Measurements from ENCODE around the gene RTBDN.

The RTBDN gene

DNA sequence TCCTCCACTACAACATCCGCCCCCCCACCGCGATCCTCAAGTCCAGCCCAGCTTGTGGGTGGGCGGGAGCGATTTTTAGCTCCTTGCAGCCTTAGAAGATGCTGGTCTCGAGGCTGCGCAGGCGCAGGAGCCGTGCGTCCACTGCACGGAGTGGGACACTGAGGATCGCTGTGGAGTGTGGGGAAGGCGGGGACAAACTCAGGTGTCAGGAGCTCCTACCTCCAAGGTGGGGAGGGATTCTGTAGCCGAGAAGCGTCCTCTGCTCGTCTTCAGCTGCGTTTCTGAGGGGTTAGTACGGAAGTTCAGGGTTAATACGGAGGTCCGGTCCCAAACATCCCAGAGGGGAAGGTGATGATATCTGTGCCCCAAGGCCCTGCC, at the start of gene RTBDN:
Gene RTBDN (minus strand): TSS at position 14 of the 378 bp plus-strand sequence. CDS start 4,600 bp downstream, outside the sequence.
- in situ Hi-C loops (cut with HindIII; ENCODE audit: low sequenced_read_pairs), result no loop called here

DNA sequence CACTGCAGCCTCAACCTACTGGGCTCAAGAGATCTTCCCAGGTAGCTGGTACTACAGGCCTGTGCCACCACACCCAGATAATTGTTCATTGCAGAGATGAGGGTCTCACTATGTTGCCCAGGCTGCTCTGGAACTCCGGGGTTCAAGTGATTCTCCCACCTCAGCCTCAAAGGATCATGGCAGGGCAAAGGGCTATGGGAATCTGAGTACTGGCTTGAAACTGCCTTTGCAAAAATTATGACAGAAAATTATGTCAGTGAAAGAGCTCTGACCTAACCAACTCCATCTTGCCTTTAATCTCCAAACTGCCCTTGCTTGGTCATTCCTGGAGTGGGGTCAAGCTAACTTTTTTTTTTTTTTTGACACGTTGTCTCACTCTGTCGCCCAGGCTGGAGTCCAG, 48.2 kb upstream of the RTBDN start:
- in situ Hi-C loops (cut with HindIII; ENCODE audit: low sequenced_read_pairs), result no loop called here

DNA sequence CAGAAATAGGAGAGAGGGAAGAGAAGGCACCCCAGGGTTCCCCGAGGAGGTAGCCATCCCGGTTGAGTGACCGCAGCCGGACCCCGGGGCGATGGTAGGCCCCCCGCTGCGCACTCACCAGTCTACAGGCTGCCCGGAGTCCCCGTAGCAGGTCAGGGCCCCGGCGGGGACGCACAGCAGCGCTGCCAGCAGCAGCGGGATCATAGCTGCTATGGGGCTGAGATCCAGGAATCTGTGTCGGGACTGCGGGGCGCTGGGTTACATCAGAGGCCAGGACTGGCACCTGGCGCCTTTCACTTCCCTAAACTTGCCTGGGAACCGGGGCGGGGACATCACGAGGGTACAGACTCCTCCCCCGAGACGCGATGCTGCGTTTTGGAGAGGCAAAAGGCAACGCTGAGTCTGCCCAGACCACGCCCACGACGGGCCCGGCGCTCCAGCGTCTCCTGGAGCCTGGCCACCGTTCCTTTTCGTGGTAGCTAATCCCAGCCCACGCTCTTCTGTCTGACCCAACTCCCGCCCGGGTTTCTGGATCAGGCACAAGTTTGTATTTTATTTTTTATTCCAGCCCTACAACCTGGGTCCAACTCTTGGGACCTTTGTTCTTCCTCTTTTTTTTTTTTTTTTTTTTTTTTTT, 46.9 kb upstream of the RTBDN start, which contains the start of gene DNASE2:
Gene DNASE2 (minus strand): TSS at position 278 of the 637 bp plus-strand sequence. CDS start 74 bp downstream, at position 204.
- in situ Hi-C loops (cut with HindIII; ENCODE audit: low sequenced_read_pairs), result no loop called here

DNA sequence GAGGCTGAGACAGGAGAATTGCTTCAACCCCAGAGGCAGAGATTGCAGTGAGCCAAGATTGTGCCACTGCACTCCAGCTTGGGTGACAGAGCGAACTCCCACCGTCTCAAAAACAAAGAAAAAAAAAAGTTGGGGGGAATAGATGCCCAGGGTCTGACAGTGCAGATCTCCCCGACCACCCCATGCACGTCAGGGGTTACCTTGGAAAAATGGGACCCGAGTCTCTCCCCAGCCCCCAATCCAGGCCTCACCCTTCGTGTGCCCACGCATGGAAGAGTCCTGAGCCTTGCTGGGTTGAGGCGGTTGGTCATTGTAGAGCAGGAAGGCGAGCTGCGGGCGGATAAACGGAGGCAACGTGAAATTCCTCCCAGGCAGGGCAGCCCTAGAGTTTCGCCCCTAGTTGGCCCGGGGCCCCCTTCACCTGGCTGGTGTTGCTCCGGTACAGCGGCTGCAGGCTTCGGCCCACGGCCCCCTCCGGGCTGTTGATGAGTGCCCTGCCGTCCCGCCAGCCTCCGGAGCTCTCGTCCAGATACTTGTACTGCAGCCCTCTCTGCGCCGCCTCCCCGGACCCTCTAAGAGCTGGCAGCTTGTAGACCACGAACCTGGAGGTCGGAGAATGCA, 46.3 kb upstream of the RTBDN start:
- in situ Hi-C loops (cut with HindIII; ENCODE audit: low sequenced_read_pairs), result no loop called here

DNA sequence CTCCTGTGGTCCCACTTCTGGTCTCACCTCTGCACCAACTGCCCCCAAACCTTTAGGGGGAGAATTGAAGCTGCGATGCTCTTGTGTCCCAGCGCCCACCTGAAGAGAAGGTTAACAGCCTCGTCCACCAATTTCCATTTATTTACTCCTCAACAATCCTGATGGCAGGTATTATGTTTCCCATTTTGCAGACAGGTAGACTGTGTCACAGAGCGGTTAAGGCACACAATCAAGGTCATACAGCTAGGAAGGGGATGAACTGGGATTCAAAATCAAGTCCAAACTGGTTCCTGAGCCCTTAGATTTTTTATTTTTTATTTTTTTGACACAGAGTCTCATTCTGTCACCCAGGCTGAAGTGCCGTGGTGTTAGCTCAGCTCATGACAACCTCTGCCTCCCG, 40.7 kb upstream of the RTBDN start:
- in situ Hi-C loops (cut with HindIII; ENCODE audit: low sequenced_read_pairs), result no loop called here

DNA sequence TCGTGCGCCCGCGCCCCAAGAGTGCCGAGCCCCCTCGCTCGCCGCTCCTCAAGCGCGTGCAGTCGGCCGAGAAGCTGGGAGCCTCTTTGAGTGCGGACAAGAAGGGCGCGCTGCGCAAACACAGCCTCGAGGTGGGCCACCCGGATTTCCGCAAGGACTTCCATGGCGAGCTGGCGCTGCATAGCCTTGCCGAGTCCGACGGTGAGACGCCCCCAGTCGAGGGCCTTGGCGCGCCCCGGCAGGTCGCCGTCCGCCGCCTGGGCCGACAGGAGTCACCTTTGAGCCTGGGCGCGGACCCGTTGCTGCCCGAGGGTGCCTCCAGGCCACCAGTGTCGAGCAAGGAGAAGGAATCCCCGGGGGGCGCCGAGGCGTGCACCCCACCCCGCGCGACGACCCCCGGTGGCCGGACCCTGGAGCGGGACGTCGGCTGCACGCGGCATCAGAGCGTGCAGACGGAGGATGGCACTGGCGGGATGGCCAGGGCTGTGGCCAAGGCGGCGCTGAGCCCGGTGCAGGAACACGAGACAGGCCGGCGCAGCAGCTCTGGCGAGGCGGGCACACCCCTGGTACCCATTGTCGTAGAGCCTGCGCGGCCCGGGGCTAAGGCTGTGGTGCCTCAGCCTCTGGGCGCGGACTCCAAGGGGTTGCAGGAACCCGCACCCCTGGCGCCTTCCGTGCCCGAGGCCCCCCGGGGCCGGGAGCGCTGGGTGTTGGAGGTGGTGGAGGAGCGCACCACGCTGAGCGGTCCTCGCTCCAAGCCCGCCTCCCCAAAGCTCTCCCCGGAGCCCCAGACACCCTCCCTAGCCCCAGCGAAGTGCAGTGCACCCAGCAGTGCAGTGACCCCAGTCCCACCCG, 39.7 kb upstream of the RTBDN start:
- in situ Hi-C loops (cut with HindIII; ENCODE audit: low sequenced_read_pairs), result no loop called here

DNA sequence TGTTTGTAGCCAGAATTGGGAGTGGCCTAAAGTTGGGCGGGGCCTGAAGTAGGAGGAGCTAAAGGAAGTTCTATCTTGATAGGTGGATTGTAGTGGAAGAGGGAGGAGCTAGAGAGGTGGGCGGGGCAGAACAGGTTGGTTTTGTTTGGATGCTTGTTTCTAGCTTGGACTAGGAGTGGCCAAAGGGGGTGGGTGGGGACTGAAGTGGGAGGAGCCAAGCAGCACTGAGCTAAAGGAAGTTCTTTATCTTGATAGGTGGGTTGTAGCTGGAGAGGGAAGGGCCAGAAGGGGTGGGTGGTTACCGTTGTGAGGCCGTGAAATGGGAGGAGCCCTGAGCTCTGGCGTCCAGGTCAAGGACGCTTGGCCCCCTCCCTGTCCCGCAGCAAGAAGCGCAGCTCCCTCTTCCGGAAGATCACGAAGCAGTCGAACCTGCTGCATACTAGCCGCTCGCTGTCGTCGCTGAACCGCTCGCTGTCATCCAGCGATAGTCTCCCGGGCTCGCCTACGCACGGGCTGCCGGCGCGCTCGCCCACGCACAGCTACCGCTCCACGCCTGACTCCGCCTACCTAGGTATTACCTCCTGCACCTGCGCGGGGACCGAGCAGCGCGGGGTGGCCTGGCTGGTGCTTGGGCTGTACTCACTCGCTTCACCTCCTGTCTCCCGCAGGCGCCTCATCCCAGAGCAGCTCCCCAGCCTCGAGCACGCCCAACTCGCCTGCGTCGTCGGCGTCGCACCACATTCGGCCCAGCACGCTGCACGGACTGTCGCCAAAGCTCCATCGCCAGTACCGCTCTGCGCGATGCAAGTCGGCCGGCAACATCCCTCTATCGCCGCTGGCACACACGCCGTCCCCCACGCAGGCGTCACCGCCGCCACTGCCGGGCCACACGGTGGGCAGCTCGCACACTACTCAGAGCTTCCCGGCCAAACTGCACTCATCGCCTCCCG, 38.8 kb upstream of the RTBDN start:
- in situ Hi-C loops (cut with HindIII; ENCODE audit: low sequenced_read_pairs), result no loop called here

DNA sequence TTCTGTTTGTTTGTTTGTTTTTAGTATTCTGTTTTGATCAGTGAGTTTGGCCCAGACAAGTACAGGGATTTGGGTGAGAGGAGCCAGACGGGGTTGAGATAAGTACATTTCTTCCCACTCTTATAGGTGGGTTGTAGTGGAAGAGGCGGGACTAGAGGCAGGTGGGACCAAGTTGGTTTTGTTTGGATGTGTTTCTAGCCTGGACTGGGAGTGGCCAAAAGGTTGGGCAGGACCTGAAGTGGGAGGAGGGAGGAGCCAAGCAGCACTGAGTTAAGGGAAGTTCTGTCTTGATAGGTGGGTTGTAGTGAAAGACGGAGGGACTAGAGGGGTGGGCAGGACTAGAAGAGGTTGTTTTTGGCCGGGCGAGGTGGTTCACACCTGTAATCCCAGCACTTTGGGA, 37.9 kb upstream of the RTBDN start:
- in situ Hi-C loops (cut with HindIII; ENCODE audit: low sequenced_read_pairs), result no loop called here

DNA sequence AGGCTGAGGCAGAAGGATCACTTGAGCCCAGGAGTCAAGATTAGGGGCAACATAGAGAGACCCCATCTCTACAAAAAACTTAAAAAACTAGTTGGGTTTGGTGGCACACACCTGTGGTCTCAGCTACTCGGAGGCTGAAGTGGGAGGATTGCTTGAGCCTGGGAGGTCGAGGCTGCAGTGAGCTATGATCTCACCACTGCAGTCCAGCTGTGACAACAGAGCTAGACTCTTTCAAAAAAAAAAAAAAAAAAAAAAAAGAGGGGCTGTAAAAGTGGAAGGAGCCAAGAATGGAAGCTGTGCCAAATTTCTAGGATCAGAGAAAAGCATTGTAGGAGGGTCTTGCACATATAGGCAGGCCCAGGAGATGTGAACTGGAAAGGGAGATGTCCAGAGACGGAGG, 37.3 kb upstream of the RTBDN start:
- in situ Hi-C loops (cut with HindIII; ENCODE audit: low sequenced_read_pairs), result no loop called here

DNA sequence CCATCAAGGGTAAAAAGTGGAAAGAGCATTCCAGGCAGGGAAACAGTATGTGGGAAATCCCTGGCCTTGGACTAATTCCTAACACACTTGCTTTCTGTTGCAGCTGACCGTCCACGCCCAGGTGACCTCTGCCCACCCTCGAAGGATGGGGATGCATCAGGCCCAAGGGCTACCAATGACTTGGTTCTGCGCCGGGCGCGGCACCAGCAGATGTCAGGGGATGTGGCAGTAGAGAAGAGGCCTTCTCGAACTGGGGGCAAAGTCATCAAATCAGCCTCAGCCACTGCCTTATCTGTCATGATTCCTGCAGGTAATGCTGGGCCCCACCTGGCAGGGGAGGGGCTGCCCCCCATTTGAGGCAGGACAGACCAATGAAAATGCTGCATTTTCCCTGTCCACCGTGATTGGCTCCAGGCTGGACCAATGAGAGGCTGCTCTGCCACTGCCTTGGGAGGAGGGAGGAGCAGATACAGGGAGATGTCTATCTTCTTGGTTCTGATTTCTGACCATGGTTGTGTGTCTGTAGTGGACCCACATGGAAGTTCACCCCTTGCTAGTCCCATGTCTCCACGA, 34.2 kb upstream of the RTBDN start:
- in situ Hi-C loops (cut with HindIII; ENCODE audit: low sequenced_read_pairs), result no loop called here

DNA sequence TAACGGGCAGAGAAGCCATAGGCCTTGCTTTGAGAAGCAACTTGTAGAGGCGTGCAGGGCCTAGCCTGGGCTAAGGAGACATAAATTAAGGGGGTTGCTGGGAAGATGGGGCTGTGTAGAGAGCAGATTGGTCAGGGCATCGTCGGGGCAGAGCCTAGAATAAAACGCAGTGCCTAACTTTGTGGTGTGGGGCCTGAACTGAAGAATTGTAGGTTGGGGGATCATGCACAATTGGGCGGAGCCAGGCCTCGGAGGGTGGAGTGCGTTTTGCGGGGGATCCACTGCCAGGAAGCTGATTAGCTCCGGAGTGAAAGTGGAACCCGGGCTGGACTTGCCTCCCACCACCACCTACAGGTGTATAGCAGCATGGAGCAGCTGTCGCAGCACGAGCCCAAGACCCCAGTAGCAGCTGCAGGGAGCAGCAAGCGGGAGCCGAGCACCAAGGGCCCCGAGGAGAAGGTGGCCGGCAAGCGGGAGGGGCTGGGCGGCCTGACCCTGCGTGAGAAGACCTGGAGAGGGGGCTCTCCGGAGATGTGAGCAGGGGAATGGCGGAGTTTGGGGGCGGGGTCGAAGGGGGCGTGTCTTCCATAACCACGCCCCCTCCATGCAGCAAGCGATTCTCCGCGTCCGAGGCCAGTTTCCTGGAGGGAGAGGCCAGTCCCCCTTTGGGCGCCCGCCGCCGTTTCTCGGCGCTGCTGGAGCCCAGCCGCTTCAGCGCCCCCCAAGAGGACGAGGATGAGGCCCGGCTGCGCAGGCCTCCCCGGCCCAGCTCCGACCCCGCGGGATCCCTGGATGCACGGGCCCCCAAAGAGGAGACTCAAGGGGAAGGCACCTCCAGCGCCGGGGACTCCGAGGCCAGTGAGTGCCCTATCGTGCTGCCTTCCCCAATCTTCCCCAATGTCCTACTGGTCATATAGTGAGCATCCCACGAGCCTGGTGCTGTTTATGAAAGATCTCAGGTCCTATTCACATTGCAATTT, 33.0 kb upstream of the RTBDN start:
- in situ Hi-C loops (cut with HindIII; ENCODE audit: low sequenced_read_pairs), result no loop called here

DNA sequence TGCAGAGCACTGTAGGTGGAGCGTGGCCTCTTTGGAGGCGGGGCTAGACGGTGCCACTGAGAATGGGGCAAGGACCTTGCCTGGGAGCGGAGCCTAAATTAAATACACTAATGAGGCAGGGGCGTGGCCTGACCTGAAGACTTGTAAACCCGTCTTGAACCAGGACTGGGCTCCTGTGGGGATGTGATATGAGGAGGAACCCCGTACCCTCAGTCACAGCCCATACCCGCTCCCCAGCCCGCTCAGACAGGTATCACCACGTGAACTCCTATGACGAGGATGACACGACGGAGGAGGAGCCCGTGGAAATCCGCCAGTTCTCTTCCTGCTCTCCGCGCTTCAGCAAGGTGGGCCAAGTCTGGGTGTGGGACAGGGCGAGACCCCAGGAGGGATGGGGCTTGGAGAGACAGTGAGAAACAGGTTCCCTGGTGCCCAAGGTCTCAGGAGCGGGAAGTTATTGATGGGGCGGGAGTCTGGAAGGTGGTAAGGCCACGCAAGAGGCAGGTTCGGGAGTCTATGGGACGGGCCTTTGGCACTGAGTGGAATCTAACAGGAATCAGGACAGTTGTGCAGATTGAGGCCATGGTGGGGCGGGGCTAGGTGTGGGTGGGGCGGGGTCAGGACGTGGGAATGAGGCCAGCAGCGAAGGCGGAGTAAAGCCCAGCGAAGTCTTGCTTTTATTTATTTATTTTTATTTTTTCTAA, 32.2 kb upstream of the RTBDN start:
- in situ Hi-C loops (cut with HindIII; ENCODE audit: low sequenced_read_pairs), result no loop called here

DNA sequence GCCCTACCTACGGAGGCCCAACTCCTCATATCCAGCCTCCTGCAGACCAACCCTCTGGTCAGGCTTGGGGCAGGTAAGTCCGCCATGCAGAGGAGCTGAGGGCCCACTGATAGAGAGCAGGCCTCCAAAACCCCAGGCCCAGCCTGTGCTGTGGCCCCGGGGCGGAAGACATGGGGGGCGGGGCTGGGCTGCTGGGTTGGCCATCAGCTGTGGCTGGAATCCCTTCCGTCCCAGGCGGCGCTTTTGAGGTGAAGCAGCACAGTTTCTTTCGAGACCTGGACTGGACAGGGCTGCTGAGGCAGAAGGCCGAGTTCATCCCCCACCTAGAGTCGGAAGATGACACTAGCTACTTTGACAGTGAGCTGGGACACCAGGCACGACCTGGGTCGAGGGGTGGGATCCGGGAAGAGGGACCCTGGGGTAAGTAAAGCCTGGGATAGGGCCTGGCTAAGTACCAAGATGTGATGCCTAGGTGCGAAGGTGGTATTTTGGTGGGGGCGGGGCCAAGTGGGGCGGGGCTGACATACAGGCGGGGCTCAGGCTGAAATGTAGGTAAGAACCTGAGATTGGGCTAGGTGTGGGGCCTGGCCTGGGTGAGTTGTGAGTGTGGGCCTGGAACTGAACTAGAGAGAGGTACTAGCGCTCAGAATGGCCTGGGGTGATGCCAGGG, 31.5 kb upstream of the RTBDN start:
- in situ Hi-C loops (cut with HindIII; ENCODE audit: low sequenced_read_pairs), result no loop called here

DNA sequence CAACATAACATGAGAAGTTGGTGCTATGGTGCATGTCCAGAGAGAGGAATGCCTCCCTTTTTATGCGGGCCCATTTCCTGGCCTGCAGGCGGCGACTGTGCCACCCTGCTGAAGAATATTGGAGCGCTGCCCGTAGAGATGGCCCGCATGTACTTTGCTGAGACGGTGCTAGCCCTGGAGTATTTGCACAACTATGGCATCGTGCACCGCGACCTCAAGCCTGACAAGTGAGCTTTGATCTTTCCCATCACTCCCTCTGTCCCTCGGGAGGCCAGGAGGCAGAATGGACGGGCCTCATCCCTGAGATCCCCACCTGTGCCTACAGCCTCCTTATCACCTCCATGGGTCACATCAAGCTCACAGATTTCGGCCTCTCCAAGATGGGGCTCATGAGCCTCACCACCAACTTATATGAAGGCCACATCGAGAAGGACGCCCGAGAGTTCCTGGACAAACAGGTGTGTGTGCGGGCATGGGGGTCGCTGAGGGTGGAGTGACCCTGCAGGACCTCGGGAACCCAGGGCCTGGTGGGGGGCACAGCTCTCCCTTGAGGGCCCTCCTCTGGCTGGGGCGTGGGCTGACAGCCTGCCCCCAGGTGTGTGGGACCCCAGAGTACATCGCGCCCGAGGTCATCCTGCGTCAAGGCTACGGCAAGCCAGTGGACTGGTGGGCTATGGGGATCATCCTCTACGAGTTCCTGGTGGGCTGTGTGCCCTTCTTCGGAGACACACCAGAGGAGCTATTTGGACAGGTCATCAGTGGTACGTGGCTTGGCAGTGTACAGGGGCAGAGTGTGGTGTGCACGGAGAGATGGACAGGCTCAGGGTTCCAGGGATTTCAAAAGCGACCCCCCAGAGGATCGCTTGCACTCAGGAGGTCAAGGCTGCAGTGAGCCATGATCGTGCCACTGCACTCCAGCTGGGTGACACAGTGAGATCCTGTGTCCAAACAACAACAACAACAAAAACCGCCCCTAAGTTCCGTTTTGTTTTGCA, 30.6 kb upstream of the RTBDN start:
- in situ Hi-C loops (cut with HindIII; ENCODE audit: low sequenced_read_pairs), result no loop called here

DNA sequence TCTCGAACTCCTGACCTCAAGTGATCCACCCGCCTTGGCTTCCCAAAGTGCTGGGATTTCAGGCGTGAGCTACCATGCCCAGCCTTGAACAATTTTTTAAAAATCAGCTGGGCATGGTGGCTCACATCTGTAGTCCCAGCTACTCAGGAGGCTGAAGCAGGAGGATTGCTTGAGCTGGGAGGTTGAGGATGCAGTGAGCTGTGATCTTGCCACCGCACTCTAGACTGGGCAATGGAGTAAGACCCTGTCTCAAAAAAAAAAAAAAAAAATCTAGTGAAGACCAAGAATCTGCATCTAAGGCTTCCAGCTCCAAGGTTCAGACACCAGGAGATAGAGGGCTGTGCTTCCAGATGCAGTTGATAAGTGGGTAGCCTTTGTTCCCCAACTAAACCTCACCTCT, 29.8 kb upstream of the RTBDN start:
- in situ Hi-C loops (cut with HindIII; ENCODE audit: low sequenced_read_pairs), result no loop called here

DNA sequence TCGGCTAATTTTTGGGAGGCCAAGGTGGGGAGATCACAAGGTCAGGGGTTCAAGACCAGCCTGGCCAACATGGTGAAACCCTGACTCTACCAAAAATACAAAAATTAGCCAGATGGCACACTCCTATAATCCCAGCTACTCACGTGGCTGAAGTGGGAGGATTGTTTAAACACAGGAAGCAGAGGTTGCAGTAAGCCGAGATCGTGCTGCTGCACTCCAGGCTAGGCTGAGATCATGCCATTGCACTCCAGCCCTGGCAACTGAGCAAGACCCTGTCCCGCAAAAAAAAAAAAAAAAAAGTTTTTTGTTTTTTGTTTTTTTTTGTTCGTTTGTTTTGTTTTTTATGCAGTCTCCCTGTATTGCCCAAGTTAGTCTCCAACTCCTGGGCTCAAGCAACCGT, 25.2 kb upstream of the RTBDN start:
- in situ Hi-C loops (cut with HindIII; ENCODE audit: low sequenced_read_pairs), result no loop called here

All from DLD1 (cell line).